CD4-positive, alpha-beta T cell treated with Interleukin-10 for 1 hour (primary cell): Measurements from ENCODE around the gene ANXA5.
"Not testable (repeated sequence)": the region's sequence is repeated elsewhere in the genome, so short reads cannot be mapped to it uniquely, and the experiment has no call there.

Experiments
- DNase-seq: peaks from one replicate; pipeline ENCODE4 v3.0.0-alpha.2; 2020

ANXA5 gene

GRCh38 chr4:121696581-121697461, at the start of gene ANXA5:
ANXA5 (minus strand) TSS chr4:121696980; CDS start chr4:121696589, 391 bp downstream.
- peak; percentile 80 for DNase-seq

GRCh38 chr4:121742794-121743193, 46.0 kb upstream of the ANXA5 start:
- DNase-seq, result no peak

- DNase-seq, result no peak
Observed at GRCh38 chr4:121741751-121742150, 45.0 kb upstream of the ANXA5 start.

- no peak for DNase-seq
Observed at GRCh38 chr4:121740796-121741409, 44.1 kb upstream of the ANXA5 start.

GRCh38 chr4:121739575-121739974, 42.8 kb upstream of the ANXA5 start:
- DNase-seq, result no peak

- no peak for DNase-seq
Observed at GRCh38 chr4:121738780-121739535, 42.2 kb upstream of the ANXA5 start.

GRCh38 chr4:121737846-121738554, 41.2 kb upstream of the ANXA5 start:
- DNase-seq, result no peak

- peak; percentile 43 for DNase-seq
Observed at GRCh38 chr4:121736735-121737351, 40.1 kb upstream of the ANXA5 start.

GRCh38 chr4:121734571-121734970, 37.8 kb upstream of the ANXA5 start:
- DNase-seq, result no peak

- DNase-seq, result no peak
Observed at GRCh38 chr4:121733942-121734341, 37.2 kb upstream of the ANXA5 start.

- DNase-seq, result not testable (repeated sequence)
Observed at GRCh38 chr4:121729753-121730152, 33.0 kb upstream of the ANXA5 start.

GRCh38 chr4:121728798-121729226, 32.0 kb upstream of the ANXA5 start:
- DNase-seq, result no peak

GRCh38 chr4:121728066-121728465, 31.3 kb upstream of the ANXA5 start:
- no peak for DNase-seq

GRCh38 chr4:121726642-121727268, 30.0 kb upstream of the ANXA5 start:
- peak; percentile 67 for DNase-seq

- DNase-seq, result no peak
Observed at GRCh38 chr4:121724671-121725070, 27.9 kb upstream of the ANXA5 start.

- no peak for DNase-seq
Observed at GRCh38 chr4:121721700-121722099, 24.9 kb upstream of the ANXA5 start.

GRCh38 chr4:121720109-121720508, 23.3 kb upstream of the ANXA5 start:
- DNase-seq, result no peak

- no peak for DNase-seq
Observed at GRCh38 chr4:121717680-121718237, 21.0 kb upstream of the ANXA5 start.

GRCh38 chr4:121714548-121714947, 17.8 kb upstream of the ANXA5 start:
- DNase-seq, result no peak

GRCh38 chr4:121712783-121713182, 16.0 kb upstream of the ANXA5 start:
- no peak for DNase-seq

GRCh38 chr4:121712001-121712651, 15.3 kb upstream of the ANXA5 start:
- DNase-seq, result no peak
